Measurements from ENCODE around the gene OR52E1. TPM values are rescaled to one million over a fixed set of nuclear protein-coding genes. Genes with fewer than 3 reads are reported as not detected.

The OR52E1 gene
- total and polyA plus RNA-seq, 9 of the 15 experiments (the other 6 are each of a cell fraction or from before 2014, with no cell fraction given) = not detected

DNA sequence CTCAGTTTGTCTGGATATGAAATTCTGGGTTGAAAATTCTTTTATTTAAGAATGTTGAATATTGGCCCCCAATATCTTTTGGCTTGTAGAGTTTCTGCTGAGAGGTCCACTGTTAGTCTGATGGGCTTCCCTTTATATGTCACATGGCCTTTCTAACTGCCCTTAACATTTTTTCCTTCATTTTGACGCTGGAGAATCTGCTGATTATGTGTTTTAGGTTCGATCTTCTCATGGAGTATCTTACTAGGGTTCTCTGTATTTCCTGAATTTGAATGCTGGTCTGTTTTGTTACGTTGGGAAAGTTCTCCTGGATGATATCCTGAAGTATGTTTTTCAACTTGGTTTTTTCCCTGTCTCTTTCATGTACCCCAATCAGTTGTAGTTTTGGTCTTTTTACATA, 46.0 kb downstream of the OR52E1 start:
- ChIA-PET CTCF (ENCODE audit: low intra/inter-chr PET ratio) (no interaction called here), POLR2A (interaction anchor here (0.6 kb wide), 1 partner anchor 652 kb away, joined by 4 read pairs; no protein-coding TSS in a partner anchor)
- no peak for ATAC-seq
- Histone ChIP-seq H2AFZ (ENCODE audit: low read depth, low read length) (peak overlapping the region; percentile 13; the same call in 1 of the 2 replicates), H3K27me3 (ENCODE audit: control insufficient read depth in 2 of 2, insufficient read depth in 2 of 2, low read length in 2 of 2) (no peaks in the 10 kb centered on the region), H3K9ac (ENCODE audit: insufficient read depth in 1 of 2, low read depth in 2 of 2, low read length in 2 of 2) (no peak overlapping the region), H3K36me3 (ENCODE audit: control insufficient read depth, insufficient read depth, low read length) (no peaks in the 10 kb centered on the region), H3K27ac (ENCODE audit: extremely low read depth, low read depth, low read length) (no peak overlapping the region), H4K20me1 (replicated peaks; ENCODE audit: control insufficient read depth, insufficient read depth, low read length) (no peaks in the 10 kb centered on the region), H3K4me1 (replicated peaks in 1 of 2; ENCODE audit: control insufficient read depth in 2 of 2, insufficient read depth in 2 of 2, low read length in 2 of 2) (no peaks in the 10 kb centered on the region), H3K9me1 (ENCODE audit: control insufficient read depth, insufficient read depth, low read length) (no peaks in the 10 kb centered on the region), H3K9me3 (replicated peaks; ENCODE audit: control insufficient read depth, insufficient read depth, low read depth, low read length) (no peaks in the 10 kb centered on the region), H3K79me2 (ENCODE audit: control insufficient read depth, insufficient read depth, low read length) (no peaks in the 10 kb centered on the region), H3K4me2 (ENCODE audit: insufficient read depth, low read length) (no peak overlapping the region), H3K4me3 (no peak overlapping the region)
- intact Hi-C loops (cut with micrococcal nuclease) = no loop called here
- no TSS peak for BruUV-seq (replicated peaks)
- DNase-seq (ENCODE audit: extremely low read depth in 1 of 4, low spot score in 3 of 4) = no peak
- FAIRE-seq = no peak
- 9% methylated on average over 3 of the region's 3 CpGs for whole genome bisulfite sequencing (ENCODE audit: insufficient coverage, low coverage, missing lambda C conversion rate)
- in situ Hi-C loops (cut with MboI) = no loop called here
- TF ChIP-seq FOXK1 (CRISPR knock-in tag; IDR thresholded peaks at IDR 0.05; ENCODE audit: borderline replicate concordance) = no peak
- TF ChIP-seq HDAC3 (IDR thresholded peaks at IDR 0.05; ENCODE audit: borderline replicate concordance, partially characterized antibody) = no peak
- no peak for TF ChIP-seq NUFIP1 (IDR thresholded peaks at IDR 0.05; ENCODE audit: partially characterized antibody)
- no peak for TF ChIP-seq MYBL2 (IDR thresholded peaks at IDR 0.05; ENCODE audit: low read depth)
- TF ChIP-seq MYBL2 (CRISPR knock-in tag; IDR thresholded peaks at IDR 0.05; ENCODE audit: borderline replicate concordance) = no peak
- no peak for TF ChIP-seq HSF4 (CRISPR knock-in tag; IDR thresholded peaks at IDR 0.05; ENCODE audit: borderline replicate concordance)
- no peak for TF ChIP-seq HDAC8 (tag; IDR thresholded peaks at IDR 0.05)
- no peak for TF ChIP-seq RAD51 (IDR thresholded peaks at IDR 0.05; ENCODE audit: borderline replicate concordance, low read depth)
- TF ChIP-seq FOXA3 (CRISPR knock-in tag; conservative IDR thresholded peaks at IDR 0.05 in 1 of 2, IDR thresholded peaks at IDR 0.05 in 1 of 2) = no peak
- no peak for TF ChIP-seq MBD1 (CRISPR knock-in tag; IDR thresholded peaks at IDR 0.05)
- no peak for TF ChIP-seq SREBF1 (IDR thresholded peaks at IDR 0.05; ENCODE audit: borderline replicate concordance, low read depth, low read length)
- peak; percentile 78 for TF ChIP-seq ZNF316 (IDR thresholded peaks at IDR 0.05)
- peak; percentile 41; the same call in 1 of the 2 replicates for TF ChIP-seq MAFF (IDR thresholded peaks at IDR 0.05; ENCODE audit: low read length)
- no peak for TF ChIP-seq CCAR2 (IDR thresholded peaks at IDR 0.05; ENCODE audit: low read depth, low read length)
- no peak for TF ChIP-seq NR4A1 (CRISPR knock-in tag; IDR thresholded peaks at IDR 0.05)
- TF ChIP-seq NR4A1 (tag; IDR thresholded peaks at IDR 0.05) = no peak
- TF ChIP-seq USF1 (CRISPR knock-in tag; IDR thresholded peaks at IDR 0.05) = no peak
- peak; percentile 66 for TF ChIP-seq C11orf30 (IDR thresholded peaks at IDR 0.05; ENCODE audit: low read depth)
- TF ChIP-seq PATZ1 (CRISPR knock-in tag; IDR thresholded peaks at IDR 0.05; ENCODE audit: borderline replicate concordance) = no peak
